Measurements from ENCODE around the gene PCBP1.
A peak's percentile ranks its signal among the peaks of the same experiment; 100 is the strongest.
"Not testable (repeated sequence)": the region's sequence is repeated elsewhere in the genome, so short reads cannot be mapped to it uniquely, and the experiment has no call there.

PCBP1 gene

GRCh38 chr2:70123051-70123828 lies 36.0 kb downstream of the PCBP1 start:
- peaks cover 11 to 22% of the 10 kb centered on the region in 2 donors for H3K4me1 ChIP-seq (ENCODE audit: control insufficient read depth in 2 of 2, insufficient read depth in 2 of 2, low read length in 2 of 2)
- no peaks in the 10 kb centered on the region for H3K36me3 ChIP-seq (ENCODE audit: control insufficient read depth in 2 of 2, insufficient read depth in 2 of 2, low read length in 2 of 2)
- peak overlapping the region; percentile 92 to 96 for H3K4me3 ChIP-seq (ENCODE audit: low read length in 2 of 2)
- H3K9me3 ChIP-seq (ENCODE audit: control insufficient read depth in 2 of 2, low read length in 2 of 2): no peaks in the 10 kb centered on the region
- no peaks in the 10 kb centered on the region for H3K27me3 ChIP-seq (ENCODE audit: control insufficient read depth in 2 of 2, insufficient read depth in 2 of 2, low read length in 2 of 2)
- peak overlapping the region; percentile 98 to 99 for H3K27ac ChIP-seq (ENCODE audit: low read depth in 2 of 2, low read length in 2 of 2)
- peak overlapping the region; percentile 98 to 99 for H3K9ac ChIP-seq (ENCODE audit: low read depth in 1 of 2, low read length in 2 of 2)

DNA sequence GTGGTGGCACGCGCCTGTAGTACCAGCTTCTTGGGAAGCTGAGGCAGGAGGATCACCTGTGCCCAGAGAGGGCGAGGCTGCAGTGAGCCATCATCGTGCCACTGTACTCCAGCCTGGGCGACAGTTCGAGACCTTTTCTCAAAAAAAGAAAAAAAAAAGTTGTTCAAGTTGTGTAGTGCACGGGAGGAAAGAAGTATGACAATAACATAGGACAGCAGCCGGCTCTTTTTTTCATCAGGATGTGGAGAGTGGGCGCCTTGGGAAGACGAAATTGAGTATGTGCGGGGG lies 36.5 kb downstream of the PCBP1 start:
- no peaks in the 10 kb centered on the region for H3K9me3 ChIP-seq (ENCODE audit: control insufficient read depth in 2 of 2, low read length in 2 of 2)
- H3K27me3 ChIP-seq (ENCODE audit: control insufficient read depth in 2 of 2, insufficient read depth in 2 of 2, low read length in 2 of 2): no peaks in the 10 kb centered on the region
- H3K27ac ChIP-seq (ENCODE audit: low read depth in 2 of 2, low read length in 2 of 2): peak overlapping the region; percentile 98 to 99
- H3K36me3 ChIP-seq (ENCODE audit: control insufficient read depth in 2 of 2, insufficient read depth in 2 of 2, low read length in 2 of 2): no peaks in the 10 kb centered on the region
- H3K4me1 ChIP-seq (ENCODE audit: control insufficient read depth in 2 of 2, insufficient read depth in 2 of 2, low read length in 2 of 2): peaks cover 11 to 22% of the 10 kb centered on the region in 2 donors
- peak overlapping the region; percentile 92 to 96 for H3K4me3 ChIP-seq (ENCODE audit: low read length in 2 of 2)
- H3K9ac ChIP-seq (ENCODE audit: low read depth in 1 of 2, low read length in 2 of 2): peak overlapping the region; percentile 98 to 99

GRCh38 chr2:70124983-70125480 lies 37.8 kb downstream of the PCBP1 start:
- peak overlapping the region; percentile 92 to 96 for H3K4me3 ChIP-seq (ENCODE audit: low read length in 2 of 2)
- peaks cover 11 to 22% of the 10 kb centered on the region in 2 donors for H3K4me1 ChIP-seq (ENCODE audit: control insufficient read depth in 2 of 2, insufficient read depth in 2 of 2, low read length in 2 of 2)
- peak overlapping the region; percentile 98 to 99 for H3K27ac ChIP-seq (ENCODE audit: low read depth in 2 of 2, low read length in 2 of 2)
- peak overlapping the region; percentile 98 to 99 for H3K9ac ChIP-seq (ENCODE audit: low read depth in 1 of 2, low read length in 2 of 2)
- H3K27me3 ChIP-seq (ENCODE audit: control insufficient read depth in 2 of 2, insufficient read depth in 2 of 2, low read length in 2 of 2): no peaks in the 10 kb centered on the region
- no peaks in the 10 kb centered on the region for H3K36me3 ChIP-seq (ENCODE audit: control insufficient read depth in 2 of 2, insufficient read depth in 2 of 2, low read length in 2 of 2)
- no peaks in the 10 kb centered on the region for H3K9me3 ChIP-seq (ENCODE audit: control insufficient read depth in 2 of 2, low read length in 2 of 2)

GRCh38 chr2:70125498-70125898 lies 38.2 kb downstream of the PCBP1 start:
- peak overlapping the region; percentile 98 to 99 for H3K9ac ChIP-seq (ENCODE audit: low read depth in 1 of 2, low read length in 2 of 2)
- no peaks in the 10 kb centered on the region for H3K36me3 ChIP-seq (ENCODE audit: control insufficient read depth in 2 of 2, insufficient read depth in 2 of 2, low read length in 2 of 2)
- peak overlapping the region; percentile 98 to 99 for H3K27ac ChIP-seq (ENCODE audit: low read depth in 2 of 2, low read length in 2 of 2)
- no peaks in the 10 kb centered on the region for H3K27me3 ChIP-seq (ENCODE audit: control insufficient read depth in 2 of 2, insufficient read depth in 2 of 2, low read length in 2 of 2)
- H3K4me1 ChIP-seq (ENCODE audit: control insufficient read depth in 2 of 2, insufficient read depth in 2 of 2, low read length in 2 of 2): peaks cover 11 to 22% of the 10 kb centered on the region in 2 donors
- H3K4me3 ChIP-seq (ENCODE audit: low read length in 2 of 2): peak overlapping the region; percentile 92 to 96
- no peaks in the 10 kb centered on the region for H3K9me3 ChIP-seq (ENCODE audit: control insufficient read depth in 2 of 2, low read length in 2 of 2)

- Histone ChIP-seq H3K9me3 (ENCODE audit: control insufficient read depth in 2 of 2, low read length in 2 of 2) (no peaks in the 10 kb centered on the region), H3K27ac (ENCODE audit: low read depth in 2 of 2, low read length in 2 of 2) (no peak overlapping the region), H3K4me1 (ENCODE audit: control insufficient read depth in 2 of 2, insufficient read depth in 2 of 2, low read length in 2 of 2) (peaks cover 12 to 22% of the 10 kb centered on the region in 2 donors), H3K4me3 (ENCODE audit: low read length in 2 of 2) (no peak overlapping the region), H3K36me3 (ENCODE audit: control insufficient read depth in 2 of 2, insufficient read depth in 2 of 2, low read length in 2 of 2) (no peaks in the 10 kb centered on the region), H3K27me3 (ENCODE audit: control insufficient read depth in 2 of 2, insufficient read depth in 2 of 2, low read length in 2 of 2) (no peaks in the 10 kb centered on the region), H3K9ac (ENCODE audit: low read depth in 1 of 2, low read length in 2 of 2) (no peak overlapping the region)
These were observed 39.1 kb downstream of the PCBP1 start for GRCh38 chr2:70126413-70126812.

GRCh38 chr2:70128005-70128404 lies 40.7 kb downstream of the PCBP1 start:
- Histone ChIP-seq H3K4me3 (ENCODE audit: low read length in 2 of 2) (no peak overlapping the region), H3K9ac (ENCODE audit: low read depth in 1 of 2, low read length in 2 of 2) (no peak overlapping the region), H3K27me3 (ENCODE audit: control insufficient read depth in 2 of 2, insufficient read depth in 2 of 2, low read length in 2 of 2) (no peaks in the 10 kb centered on the region), H3K9me3 (ENCODE audit: control insufficient read depth in 2 of 2, low read length in 2 of 2) (no peaks in the 10 kb centered on the region), H3K27ac (ENCODE audit: low read depth in 2 of 2, low read length in 2 of 2) (no peak overlapping the region), H3K4me1 (ENCODE audit: control insufficient read depth in 2 of 2, insufficient read depth in 2 of 2, low read length in 2 of 2) (peaks cover 21 to 33% of the 10 kb centered on the region in 2 donors), H3K36me3 (ENCODE audit: control insufficient read depth in 2 of 2, insufficient read depth in 2 of 2, low read length in 2 of 2) (no peaks in the 10 kb centered on the region)

DNA sequence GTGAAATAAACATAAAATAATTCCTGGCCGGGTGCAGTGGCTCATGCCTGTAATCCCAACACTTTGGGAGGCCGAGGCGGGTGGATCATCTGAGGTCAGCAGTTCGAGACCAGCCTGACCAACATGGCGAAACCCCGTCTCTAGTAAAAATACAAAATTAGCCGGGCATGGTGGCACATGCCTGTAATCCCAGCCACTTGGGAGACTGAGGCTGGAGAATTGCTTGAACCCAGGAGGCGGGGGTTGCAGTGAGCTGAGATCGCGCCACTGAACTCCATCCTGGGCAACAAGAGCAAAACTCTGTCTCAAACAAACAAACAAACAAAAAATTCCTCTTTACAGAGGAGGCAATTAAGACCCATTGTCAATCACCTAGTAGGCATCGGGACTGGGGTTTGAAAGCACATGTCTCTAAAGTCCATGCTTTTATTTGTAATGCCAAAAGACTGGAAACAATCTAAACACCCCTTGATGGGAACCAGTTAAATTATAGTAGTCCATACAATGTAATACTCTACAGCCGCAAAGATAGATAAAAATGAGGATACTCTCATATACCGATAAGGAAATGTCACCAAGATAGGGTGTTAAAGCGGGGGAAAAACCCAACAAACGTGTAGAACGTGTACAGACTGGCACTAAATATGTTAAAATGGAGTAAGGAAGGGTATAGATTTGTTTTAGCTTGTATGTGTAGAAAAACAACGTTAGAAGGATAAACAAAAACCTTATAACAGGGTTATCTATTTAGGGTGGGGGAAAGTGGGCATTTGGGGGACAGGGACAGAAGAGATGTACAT lies 44.3 kb downstream of the PCBP1 start:
- Histone ChIP-seq H3K9ac (ENCODE audit: low read depth in 1 of 2, low read length in 2 of 2) (peak overlapping the region; percentile 73 to 87), H3K27ac (ENCODE audit: low read depth in 2 of 2, low read length in 2 of 2) (peak overlapping the region; percentile 79 to 95), H3K4me3 (ENCODE audit: low read length in 2 of 2) (peak overlapping the region in 1 of 2 donors; percentile 78), H3K4me1 (ENCODE audit: control insufficient read depth in 2 of 2, insufficient read depth in 2 of 2, low read length in 2 of 2) (peaks cover 23 to 26% of the 10 kb centered on the region in 2 donors)
- not testable (repeated sequence) for H3K27me3 ChIP-seq (ENCODE audit: control insufficient read depth in 2 of 2, insufficient read depth in 2 of 2, low read length in 2 of 2); H3K36me3 ChIP-seq (ENCODE audit: control insufficient read depth in 2 of 2, insufficient read depth in 2 of 2, low read length in 2 of 2); H3K9me3 ChIP-seq (ENCODE audit: control insufficient read depth in 2 of 2, low read length in 2 of 2)

GRCh38 chr2:70132244-70133126 lies 45.2 kb downstream of the PCBP1 start:
- Histone ChIP-seq H3K27ac (ENCODE audit: low read depth in 2 of 2, low read length in 2 of 2) (peak overlapping the region; percentile 79 to 95), H3K36me3 (ENCODE audit: control insufficient read depth in 2 of 2, insufficient read depth in 2 of 2, low read length in 2 of 2) (no peaks in the 10 kb centered on the region), H3K4me1 (ENCODE audit: control insufficient read depth in 2 of 2, insufficient read depth in 2 of 2, low read length in 2 of 2) (peaks cover 23 to 26% of the 10 kb centered on the region in 2 donors)

GRCh38 chr2:70133127-70133452 lies 45.8 kb downstream of the PCBP1 start:
- H3K9me3 ChIP-seq (ENCODE audit: control insufficient read depth in 2 of 2, low read length in 2 of 2): no peaks in the 10 kb centered on the region
- H3K27ac ChIP-seq (ENCODE audit: low read depth in 2 of 2, low read length in 2 of 2): peak overlapping the region; percentile 79 to 95
- H3K36me3 ChIP-seq (ENCODE audit: control insufficient read depth in 2 of 2, insufficient read depth in 2 of 2, low read length in 2 of 2): no peaks in the 10 kb centered on the region
- H3K27me3 ChIP-seq (ENCODE audit: control insufficient read depth in 2 of 2, insufficient read depth in 2 of 2, low read length in 2 of 2): no peaks in the 10 kb centered on the region
- peak overlapping the region; percentile 45 to 78 for H3K4me3 ChIP-seq (ENCODE audit: low read length in 2 of 2)
- H3K9ac ChIP-seq (ENCODE audit: low read depth in 1 of 2, low read length in 2 of 2): peak overlapping the region; percentile 73 to 87
- peaks cover 23 to 26% of the 10 kb centered on the region in 2 donors for H3K4me1 ChIP-seq (ENCODE audit: control insufficient read depth in 2 of 2, insufficient read depth in 2 of 2, low read length in 2 of 2)

More at GRCh38 chr2:70132244-70133126, 45.2 kb downstream of the PCBP1 start:
- Histone ChIP-seq H3K27me3 (ENCODE audit: control insufficient read depth in 2 of 2, insufficient read depth in 2 of 2, low read length in 2 of 2) (no peaks in the 10 kb centered on the region), H3K9me3 (ENCODE audit: control insufficient read depth in 2 of 2, low read length in 2 of 2) (no peaks in the 10 kb centered on the region), H3K9ac (ENCODE audit: low read depth in 1 of 2, low read length in 2 of 2) (peak overlapping the region; percentile 73 to 87), H3K4me3 (ENCODE audit: low read length in 2 of 2) (peak overlapping the region; percentile 45 to 78)

Data from mucosa of rectum (tissue), 2 donors.